ENCODE measurements around the gene TFAP2A. TPM values are rescaled to one million over a fixed set of nuclear protein-coding genes. Genes with fewer than 3 reads are reported as not detected.
A peak's percentile ranks its signal among the peaks of the same experiment; 100 is the strongest.

TFAP2A gene
- polyA plus RNA-seq, 2 of the 4 experiments (the other 2 are of a cell fraction) = 13.1 to 26.9 TPM

GRCh38 chr6:10350720-10351119 is 64.2 kb downstream of the TFAP2A start:
- no peak for TF ChIP-seq CHD4 (IDR thresholded peaks at IDR 0.05; ENCODE audit: borderline replicate concordance)
- TF ChIP-seq EHF (CRISPR knock-in tag; IDR thresholded peaks at IDR 0.05) = no peak
- no peak for TF ChIP-seq HMGXB4 (CRISPR knock-in tag; IDR thresholded peaks at IDR 0.05; ENCODE audit: borderline replicate concordance)
- no peak for TF ChIP-seq ATOH8 (CRISPR knock-in tag; IDR thresholded peaks at IDR 0.05; ENCODE audit: low read depth)
- POLR2A ChIA-PET = no interaction called here
- DNase-seq (ENCODE audit: low read depth in 1 of 2, low spot score in 1 of 2) = no peak

GRCh38 chr6:10347561-10348327 is 67.1 kb downstream of the TFAP2A start:
- peak; percentile 36 to 66 for DNase-seq (ENCODE audit: low read depth in 1 of 2, low spot score in 1 of 2)
- TF ChIP-seq BHLHE40 (IDR thresholded peaks at IDR 0.05; ENCODE audit: low read depth, low read length) (no peak), PHF8 (IDR thresholded peaks at IDR 0.05; ENCODE audit: borderline replicate concordance, low read depth) (no peak), HOXB5 (CRISPR knock-in tag; IDR thresholded peaks at IDR 0.05) (no peak), REST (IDR thresholded peaks at IDR 0.05) (no peak), FOSL2 (IDR thresholded peaks at IDR 0.05) (0 out of 2 replicates have a peak, but pooled peaks have one; percentile 12), FOSL2 (CRISPR knock-in tag; IDR thresholded peaks at IDR 0.05) (peak; percentile 50), POLR2AphosphoS2 (conservative IDR thresholded peaks at IDR 0.05; ENCODE audit: low read length) (no peak), RFX5 (IDR thresholded peaks at IDR 0.05) (no peak), SMC3 (IDR thresholded peaks at IDR 0.05) (no peak), JUNB (IDR thresholded peaks at IDR 0.05) (peak; percentile 18; the same call in 1 of the 2 replicates), ZNF302 (CRISPR knock-in tag; IDR thresholded peaks at IDR 0.05) (no peak), HDAC2 (IDR thresholded peaks at IDR 0.05) (no peak), GATA3 (IDR thresholded peaks at IDR 0.05; ENCODE audit: borderline replicate concordance) (peak; percentile 73; the same call in 1 of the 2 replicates), JUN (IDR thresholded peaks at IDR 0.05) (no peak), ATOH8 (CRISPR knock-in tag; IDR thresholded peaks at IDR 0.05; ENCODE audit: low read depth) (no peak), CHD4 (IDR thresholded peaks at IDR 0.05; ENCODE audit: borderline replicate concordance) (no peak), MAX (IDR thresholded peaks at IDR 0.05) (peak; percentile 69), ZSCAN20 (CRISPR knock-in tag; IDR thresholded peaks at IDR 0.05) (no peak)
- Histone ChIP-seq H3K4me2 (peak overlapping the region; percentile 47), H3K4me1 (peaks cover 12% of the 10 kb centered on the region; the same call in 2 of the 3 replicates), H3K9me3 (no peaks in the 10 kb centered on the region), H3K4me3 (no peak overlapping the region), H3K27ac (peak overlapping the region; percentile 68 to 82)
- CTCF ChIA-PET = no interaction called here
- FAIRE-seq = no peak
- ATAC-seq = peak; percentile 77; a peak in 5 of 6 replicates
- POLR2A ChIA-PET = no interaction called here
- WGBS (ENCODE audit: missing lambda C conversion rate) = 68% methylated on average over 11 of the region's 11 CpGs

More at GRCh38 chr6:10350720-10351119, 64.2 kb downstream of the TFAP2A start:
- no peak overlapping the region for H3K4me3 ChIP-seq
- FAIRE-seq (no peak), ATAC-seq (no peak)
- H3K4me1 ChIP-seq = peaks cover 20% of the 10 kb centered on the region; the same call in 2 of the 3 replicates
- peak overlapping the region in 1 of 2 experiments; percentile 37; a peak in 1 of 6 replicates for H3K27ac ChIP-seq
- H3K4me2 ChIP-seq = no peak overlapping the region
- H3K9me3 ChIP-seq = no peaks in the 10 kb centered on the region
- WGBS (ENCODE audit: missing lambda C conversion rate) = 88% methylated on average over 2 of the region's 2 CpGs
- CTCF ChIA-PET = no interaction called here
